ENCODE measurements around the gene ANK2.

GRCh38 chr4:113086172-113086695 lies 36.8 kb downstream of the ANK2 start:
- TF ChIP-seq CTCF (conservative IDR thresholded peaks at IDR 0.05; ENCODE audit: low read length) (no peak), EZH2phosphoT487 (IDR thresholded peaks at IDR 0.05; ENCODE audit: borderline replicate concordance, low read depth, low read length) (no peak)
